Keratinocyte (primary cell): ENCODE data around the gene FOXA2.

ENCODE experiments used
- CTCF ChIP-seq, 3 experiments: IDR thresholded peaks in 1 of 3; conservative IDR thresholded peaks in 1 of 3; optimal IDR thresholded peaks in 1 of 3; 2 replicates in 2 of 3; 3 replicates in 1 of 3; pipeline versions ENCODE3 to v1.5.1; 2011; ENCODE audit warnings: low read length in 3 of 3, mild to moderate bottlenecking in 3 of 3, moderate library complexity in 2 of 3, control low read depth in 1 of 3, inconsistent platforms in 1 of 3; ENCODE audit not compliant: insufficient read depth in 2 of 3; ENCODE audit errors: extremely low read depth in 1 of 3
- EZH2 ChIP-seq: IDR thresholded peaks from one replicate; pipeline ENCODE4 v1.6.1; 2012; ENCODE audit warnings: inconsistent platforms, mild to moderate bottlenecking, low read length, moderate library complexity

- TF ChIP-seq EZH2 (no peak), CTCF (optimal IDR thresholded peaks at IDR 0.05 in 1 of 3, IDR thresholded peaks at IDR 0.05 in 1 of 3, conservative IDR thresholded peaks at IDR 0.05 in 1 of 3; ENCODE audit: extremely low read depth in 1 of 3, insufficient read depth in 2 of 3, low read length in 3 of 3) (no peak)
Measured at GRCh38 chr20:22548040-22548439, 36.3 kb downstream of the FOXA2 start.
